HFFc6 (cell line): ENCODE data around the gene IL37. TPM values are rescaled to one million over a fixed set of nuclear protein-coding genes. Genes with fewer than 3 reads are reported as not detected.
"Not testable (repeated sequence)": the region's sequence is repeated elsewhere in the genome, so short reads cannot be mapped to it uniquely, and the experiment has no call there.

Experiments used
- DNase-seq: peaks from one replicate; pipeline ENCODE4 v3.0.0-alpha.2; 2018
- H3K27ac Mint-ChIP-seq: 2 replicates; pipeline ENCODE4 v1.8.0; 2020; ENCODE audit warnings: mild to moderate bottlenecking, mixed read lengths
- H3K27me3 Mint-ChIP-seq: 2 replicates; pipeline ENCODE4 v1.8.0; 2021; ENCODE audit warnings: mild to moderate bottlenecking, moderate library complexity, mixed read lengths; ENCODE audit not compliant: insufficient read depth
- H3K36me3 Mint-ChIP-seq: 2 replicates; pipeline ENCODE4 v1.8.0; 2021; ENCODE audit warnings: low read depth, mixed read lengths
- H3K4me1 Mint-ChIP-seq: 2 replicates; pipeline ENCODE4 v1.8.0; 2020; ENCODE audit warnings: low read depth, mixed read lengths
- H3K4me3 Mint-ChIP-seq: 2 replicates; pipeline ENCODE4 v1.8.0; 2020; ENCODE audit warnings: mild to moderate bottlenecking, moderate library complexity, mixed read lengths
- H3K9me3 Mint-ChIP-seq: 2 replicates; pipeline ENCODE4 v1.8.0; 2020; ENCODE audit warnings: mild to moderate bottlenecking, mixed read lengths
- CTCF ChIP-seq: fragments of 200-600 bp; sonication (generic); IDR thresholded peaks from 2 replicates; pipeline ENCODE4 v1.5.0; 2021; ENCODE audit warnings: antibody characterized with exemption, mild to moderate bottlenecking
- total RNA-seq, 6 experiments: library from RNA; stranded (reverse); fragmentation: NEBNext Ultra II Directional; extraction: Animal tissue kit (Norgen Biotek cat#: 25700); gene quantifications; 2 replicates in 1 of 6; 3 replicates in 5 of 6; pipeline ENCODE4 v1.2.3, GENCODE V29; 2021

Gene IL37
- total RNA-seq, 6 experiments from 2014 or later: not detected

DNA sequence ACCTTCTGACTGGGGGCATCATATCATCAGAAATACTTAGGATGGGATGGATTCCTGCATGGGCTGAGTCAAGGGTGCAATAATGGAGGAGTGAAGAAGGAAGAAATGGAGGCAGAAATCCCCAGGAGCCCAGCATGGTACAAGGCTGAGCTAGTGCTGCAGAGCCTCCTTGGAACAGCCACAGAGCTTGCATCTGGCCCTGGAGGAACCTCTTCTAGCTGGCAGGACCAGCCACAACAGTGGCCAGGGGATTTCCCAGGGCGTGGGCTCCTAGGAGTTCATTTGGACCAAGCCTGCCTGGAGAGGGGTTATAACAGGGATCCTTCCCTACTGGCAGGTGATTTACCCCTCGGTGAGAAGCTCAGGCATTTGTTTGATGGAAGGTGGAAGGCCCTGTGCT is 4.7 kb upstream of the IL37 start:
- no peak for TF ChIP-seq CTCF
- H3K4me1 Mint-ChIP-seq: no peaks in the 10 kb centered on the region
- DNase-seq: no peak
- H3K27ac Mint-ChIP-seq: no peak overlapping the region
- peaks cover 7% of the 10 kb centered on the region; the same call in 1 of the 2 replicates for H3K36me3 Mint-ChIP-seq
- H3K4me3 Mint-ChIP-seq: no peak overlapping the region
- H3K27me3 Mint-ChIP-seq: peaks cover 11% of the 10 kb centered on the region
- H3K9me3 Mint-ChIP-seq: peaks cover 4% of the 10 kb centered on the region

DNA sequence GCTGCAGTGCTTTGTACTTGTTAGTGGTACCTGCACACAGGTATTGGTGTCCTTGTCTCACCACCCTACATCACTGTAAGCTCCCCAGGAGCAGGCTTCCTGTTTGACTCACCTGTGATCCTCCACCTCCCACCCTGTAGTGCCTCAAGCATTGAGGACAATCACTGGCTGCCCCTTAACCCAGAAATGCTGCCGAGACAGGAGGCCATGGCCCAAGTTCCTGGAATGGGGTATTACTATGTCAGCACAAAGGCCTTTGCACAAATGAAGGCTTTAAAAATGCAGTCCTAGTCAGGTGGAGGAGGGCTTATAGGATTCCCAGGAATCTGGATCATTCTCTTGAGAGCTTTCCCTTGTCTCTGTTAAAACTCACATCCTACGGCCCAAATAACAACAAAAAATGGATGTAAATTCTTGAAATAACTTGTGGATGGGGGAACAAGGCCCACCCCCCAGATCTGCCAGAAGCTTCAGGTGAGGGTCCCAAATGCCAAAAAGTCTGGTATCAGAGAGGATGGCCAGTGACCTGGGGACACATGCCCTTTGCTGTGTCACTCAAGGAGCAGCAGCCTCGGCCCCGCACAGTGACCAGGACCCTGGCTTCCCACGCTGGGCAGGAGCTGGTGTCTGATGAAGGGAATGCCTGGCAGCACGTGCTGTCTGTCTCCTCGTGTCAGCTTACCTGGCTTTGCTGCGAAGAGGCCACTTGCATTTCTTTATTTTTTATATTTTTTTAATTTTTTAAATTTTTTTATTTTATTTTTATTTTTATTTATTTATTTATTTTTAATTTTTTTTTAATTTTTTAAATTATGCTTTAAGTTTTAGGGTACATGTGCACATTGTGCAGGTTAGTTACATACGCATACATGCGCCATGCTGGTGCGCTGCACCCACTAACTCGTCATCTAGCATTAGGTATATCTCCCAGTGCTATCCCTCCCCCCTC is 3.7 kb upstream of the IL37 start:
- H3K4me1 Mint-ChIP-seq: no peaks in the 10 kb centered on the region
- H3K27me3 Mint-ChIP-seq: peaks cover 11% of the 10 kb centered on the region
- no peak overlapping the region for H3K4me3 Mint-ChIP-seq
- peaks cover 4% of the 10 kb centered on the region for H3K9me3 Mint-ChIP-seq
- no peak overlapping the region for H3K27ac Mint-ChIP-seq
- no peak for DNase-seq
- peaks cover 7% of the 10 kb centered on the region; the same call in 1 of the 2 replicates for H3K36me3 Mint-ChIP-seq
- TF ChIP-seq CTCF: no peak

- H3K27ac Mint-ChIP-seq, DNase-seq, H3K4me1 Mint-ChIP-seq, H3K4me3 Mint-ChIP-seq, H3K36me3 Mint-ChIP-seq, H3K9me3 Mint-ChIP-seq: not testable (repeated sequence)
- peaks cover 11% of the 10 kb centered on the region for H3K27me3 Mint-ChIP-seq
Observed at GRCh38 chr2:112908559-112908958, 2.4 kb upstream of the IL37 start.

GRCh38 chr2:112910219-112910618 is 746 bp upstream of the IL37 start:
- no peak overlapping the region for H3K4me3 Mint-ChIP-seq
- H3K27ac Mint-ChIP-seq: no peak overlapping the region
- H3K36me3 Mint-ChIP-seq: peaks cover 7% of the 10 kb centered on the region; the same call in 1 of the 2 replicates
- DNase-seq: no peak
- TF ChIP-seq CTCF: no peak
- H3K9me3 Mint-ChIP-seq: peaks cover 4% of the 10 kb centered on the region
- H3K4me1 Mint-ChIP-seq: no peaks in the 10 kb centered on the region
- H3K27me3 Mint-ChIP-seq: peaks cover 9% of the 10 kb centered on the region

DNA sequence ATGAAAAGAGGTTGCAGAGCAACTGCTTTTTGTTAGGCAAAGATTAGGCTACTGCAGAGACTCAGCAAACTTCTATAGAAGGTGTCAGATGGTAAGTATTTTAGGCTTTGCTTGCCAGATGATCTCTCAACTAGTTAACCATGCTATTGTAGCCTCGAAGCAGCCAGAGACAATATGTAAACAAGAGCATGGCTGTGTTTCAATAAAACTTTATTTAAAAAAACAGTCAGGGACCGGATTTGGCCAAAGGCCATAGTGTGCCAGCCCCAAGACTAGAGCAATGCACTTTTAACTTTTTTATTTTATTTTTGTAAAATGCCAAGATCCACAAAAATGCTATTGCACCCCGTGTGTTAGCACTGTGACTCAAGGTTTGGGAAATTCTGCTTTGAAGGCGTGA is 1.4 kb downstream of the IL37 start:
- H3K4me3 Mint-ChIP-seq: no peak overlapping the region
- no peak overlapping the region for H3K27ac Mint-ChIP-seq
- H3K9me3 Mint-ChIP-seq: peaks cover 4% of the 10 kb centered on the region
- no peaks in the 10 kb centered on the region for H3K4me1 Mint-ChIP-seq
- TF ChIP-seq CTCF: no peak
- peaks cover 7% of the 10 kb centered on the region for H3K27me3 Mint-ChIP-seq
- DNase-seq: no peak
- peaks cover 7% of the 10 kb centered on the region; the same call in 1 of the 2 replicates for H3K36me3 Mint-ChIP-seq
